ENCODE data around the gene KIF5A.

KIF5A gene

DNA sequence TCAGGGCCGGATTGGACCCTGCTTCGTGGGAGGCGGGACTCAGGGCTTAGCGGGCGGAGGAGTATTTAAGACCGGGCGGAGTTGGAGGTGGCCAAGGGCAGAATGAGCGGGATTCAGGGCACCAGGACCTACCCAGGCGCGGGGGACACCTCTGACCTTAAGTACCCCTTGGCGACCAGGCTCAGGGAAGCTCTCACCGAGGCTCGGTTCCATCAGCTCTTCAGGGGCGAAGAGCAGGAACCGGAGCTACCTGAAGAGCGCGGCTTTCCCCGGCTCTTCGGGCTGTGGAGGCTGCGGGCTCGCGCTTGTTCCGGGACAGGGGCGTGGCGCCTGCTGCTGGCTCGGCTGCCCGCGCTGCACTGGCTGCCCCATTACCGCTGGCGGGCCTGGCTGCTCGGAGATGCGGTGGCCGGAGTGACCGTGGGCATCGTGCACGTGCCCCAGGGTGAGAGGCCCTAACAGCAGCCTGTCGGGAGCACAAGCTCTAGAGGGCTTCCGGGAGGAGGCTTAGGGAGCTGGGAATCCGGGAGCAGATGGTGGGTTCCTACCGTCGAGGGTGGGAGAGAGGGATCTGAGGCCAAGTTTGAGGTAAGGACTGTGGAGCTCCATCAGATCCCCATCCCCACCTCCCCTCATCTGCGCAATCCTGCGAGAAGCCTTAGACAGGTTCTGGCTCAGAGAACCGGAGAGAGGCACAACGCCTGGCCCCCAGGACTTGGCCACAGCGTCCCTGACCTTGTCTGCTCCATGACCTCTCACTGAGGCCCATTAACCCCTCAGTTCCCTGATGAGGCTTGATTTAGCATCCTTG is 69.8 kb downstream of the KIF5A start:
- H3K4me3 ChIP-seq (ENCODE audit: low read depth, low read length) = no peak overlapping the region
- TF ChIP-seq, protein P1, sequence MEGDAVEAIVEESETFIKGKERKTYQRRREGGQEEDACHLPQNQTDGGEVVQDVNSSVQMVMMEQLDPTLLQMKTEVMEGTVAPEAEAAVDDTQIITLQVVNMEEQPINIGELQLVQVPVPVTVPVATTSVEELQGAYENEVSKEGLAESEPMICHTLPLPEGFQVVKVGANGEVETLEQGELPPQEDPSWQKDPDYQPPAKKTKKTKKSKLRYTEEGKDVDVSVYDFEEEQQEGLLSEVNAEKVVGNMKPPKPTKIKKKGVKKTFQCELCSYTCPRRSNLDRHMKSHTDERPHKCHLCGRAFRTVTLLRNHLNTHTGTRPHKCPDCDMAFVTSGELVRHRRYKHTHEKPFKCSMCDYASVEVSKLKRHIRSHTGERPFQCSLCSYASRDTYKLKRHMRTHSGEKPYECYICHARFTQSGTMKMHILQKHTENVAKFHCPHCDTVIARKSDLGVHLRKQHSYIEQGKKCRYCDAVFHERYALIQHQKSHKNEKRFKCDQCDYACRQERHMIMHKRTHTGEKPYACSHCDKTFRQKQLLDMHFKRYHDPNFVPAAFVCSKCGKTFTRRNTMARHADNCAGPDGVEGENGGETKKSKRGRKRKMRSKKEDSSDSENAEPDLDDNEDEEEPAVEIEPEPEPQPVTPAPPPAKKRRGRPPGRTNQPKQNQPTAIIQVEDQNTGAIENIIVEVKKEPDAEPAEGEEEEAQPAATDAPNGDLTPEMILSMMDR (IDR thresholded peaks at IDR 0.05; ENCODE audit: borderline replicate concordance, insufficient read depth, low read depth, low read length) = no peak

DNA sequence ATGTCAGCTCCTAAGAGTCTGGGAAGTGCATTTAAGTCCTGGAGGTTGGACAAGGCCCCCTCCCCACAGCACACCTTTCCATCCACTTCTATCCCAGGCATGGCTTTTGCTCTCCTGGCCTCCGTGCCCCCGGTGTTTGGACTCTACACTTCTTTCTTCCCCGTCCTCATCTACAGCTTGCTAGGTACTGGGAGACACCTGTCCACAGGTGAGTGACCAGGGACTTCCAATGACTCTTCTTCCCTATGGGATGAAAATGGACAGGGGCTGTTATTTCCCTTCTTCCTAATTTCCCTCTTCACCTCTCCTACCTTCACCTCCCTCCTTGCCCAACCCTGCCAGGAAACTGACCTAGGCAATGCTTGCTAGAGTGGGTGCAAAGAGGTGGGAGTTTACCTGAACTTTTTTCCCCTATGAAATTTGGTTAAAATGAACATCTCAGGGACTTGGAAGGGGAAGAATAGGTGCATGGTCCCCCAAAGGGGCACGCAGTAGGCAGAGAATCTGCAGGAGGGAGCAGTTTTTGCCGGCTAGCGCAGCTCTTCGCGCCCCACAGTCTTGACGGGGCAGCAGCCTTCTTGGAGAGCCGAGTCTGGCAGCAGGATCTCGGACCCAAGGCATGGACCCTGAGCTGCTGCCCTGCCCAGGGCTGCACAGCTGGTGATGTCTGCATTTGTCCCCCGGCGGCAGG is 70.5 kb downstream of the KIF5A start:
- no peak overlapping the region for H3K4me3 ChIP-seq (ENCODE audit: low read depth, low read length)
- TF ChIP-seq, protein P1 (IDR thresholded peaks at IDR 0.05; ENCODE audit: borderline replicate concordance, insufficient read depth, low read depth, low read length) = no peak

DNA sequence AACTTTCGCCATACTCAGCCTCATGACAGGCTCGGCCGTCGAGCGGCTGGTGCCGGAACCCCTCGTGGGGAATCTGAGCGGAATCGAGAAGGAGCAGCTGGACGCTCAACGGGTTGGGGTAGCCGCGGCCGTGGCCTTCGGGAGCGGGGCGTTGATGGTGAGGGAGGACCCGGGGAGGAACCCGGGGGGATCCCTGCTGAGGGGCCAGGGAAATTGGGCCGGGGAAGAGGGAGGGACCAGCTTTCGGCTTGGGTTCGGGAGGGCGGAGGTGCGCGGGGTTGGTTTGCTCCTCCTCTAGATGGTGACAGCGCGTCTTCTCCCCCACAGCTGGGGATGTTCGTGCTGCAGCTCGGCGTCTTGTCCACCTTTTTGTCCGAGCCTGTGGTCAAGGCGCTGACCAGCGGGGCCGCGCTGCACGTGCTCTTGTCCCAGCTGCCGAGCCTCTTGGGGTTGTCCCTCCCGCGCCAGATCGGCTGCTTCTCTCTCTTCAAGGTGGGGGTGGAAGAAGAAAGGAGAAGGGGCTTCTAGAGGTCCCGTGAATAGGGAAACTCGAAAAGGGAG is 71.2 kb downstream of the KIF5A start:
- no peak overlapping the region for H3K4me3 ChIP-seq (ENCODE audit: low read depth, low read length)
- TF ChIP-seq, protein P1 (IDR thresholded peaks at IDR 0.05; ENCODE audit: borderline replicate concordance, insufficient read depth, low read depth, low read length) = no peak

- TF ChIP-seq, protein P1 (IDR thresholded peaks at IDR 0.05; ENCODE audit: borderline replicate concordance, insufficient read depth, low read depth, low read length) = peak; percentile 94
- H3K4me3 ChIP-seq (ENCODE audit: low read depth, low read length) = no peak overlapping the region
These were observed 71.9 kb downstream of the KIF5A start for GRCh38 chr12:57621497-57622292.

GRCh38 chr12:57622293-57623245 is 72.7 kb downstream of the KIF5A start:
- TF ChIP-seq, protein P1 (IDR thresholded peaks at IDR 0.05; ENCODE audit: borderline replicate concordance, insufficient read depth, low read depth, low read length) = no peak
- H3K4me3 ChIP-seq (ENCODE audit: low read depth, low read length) = no peak overlapping the region

DNA sequence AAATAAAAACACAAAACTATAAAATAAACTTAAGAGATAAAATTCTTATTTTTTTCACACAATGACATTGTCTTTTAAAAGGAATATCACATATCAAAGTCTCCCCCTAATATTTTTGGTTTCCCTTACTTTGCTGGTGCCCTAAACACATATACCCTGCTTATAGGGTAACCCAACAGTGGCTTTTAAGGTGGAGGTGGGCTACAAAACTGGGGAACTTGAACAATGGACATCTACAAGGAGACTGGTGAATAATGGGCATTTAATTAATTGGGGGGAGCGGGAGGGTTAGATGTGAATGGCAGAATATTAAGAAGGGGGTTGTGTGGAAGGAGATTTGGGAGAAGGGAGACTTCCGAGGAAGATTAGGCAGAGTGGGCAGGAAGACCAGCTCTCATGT is 73.5 kb downstream of the KIF5A start:
- H3K4me3 ChIP-seq (ENCODE audit: low read depth, low read length) = no peak overlapping the region
- TF ChIP-seq, protein P1 (IDR thresholded peaks at IDR 0.05; ENCODE audit: borderline replicate concordance, insufficient read depth, low read depth, low read length) = no peak
